GM06990 (cell line): ENCODE measurements around the gene C1QL2.

Experiments
- DNase-seq: peaks from one replicate; pipeline ENCODE4 v3.0.0-alpha.2; 2011; ENCODE audit not compliant: insufficient read length; ENCODE audit errors: extremely low read depth
- H3K27me3 ChIP-seq: replicated peaks from 2 replicates; pipeline ENCODE4 v1.6.0; 2011; ENCODE audit warnings: low read length; ENCODE audit not compliant: control insufficient read depth, insufficient read depth
- H3K36me3 ChIP-seq: 2 replicates; pipeline ENCODE4 v1.5.1; 2011; ENCODE audit warnings: low read length; ENCODE audit not compliant: control insufficient read depth, insufficient read depth
- H3K4me3 ChIP-seq: replicated peaks from 2 replicates; pipeline ENCODE4 v1.5.1; 2011; ENCODE audit warnings: low read depth, mild to moderate bottlenecking, control low read depth, low read length
- TF ChIP-seq, protein P1 (sequence below): IDR thresholded peaks from 2 replicates; pipeline ENCODE4 v1.5.1; 2011; ENCODE audit warnings: low read length, control low read depth, mild to moderate bottlenecking, inconsistent platforms; ENCODE audit not compliant: insufficient read depth, poor library complexity, severe bottlenecking

C1QL2 gene

DNA sequence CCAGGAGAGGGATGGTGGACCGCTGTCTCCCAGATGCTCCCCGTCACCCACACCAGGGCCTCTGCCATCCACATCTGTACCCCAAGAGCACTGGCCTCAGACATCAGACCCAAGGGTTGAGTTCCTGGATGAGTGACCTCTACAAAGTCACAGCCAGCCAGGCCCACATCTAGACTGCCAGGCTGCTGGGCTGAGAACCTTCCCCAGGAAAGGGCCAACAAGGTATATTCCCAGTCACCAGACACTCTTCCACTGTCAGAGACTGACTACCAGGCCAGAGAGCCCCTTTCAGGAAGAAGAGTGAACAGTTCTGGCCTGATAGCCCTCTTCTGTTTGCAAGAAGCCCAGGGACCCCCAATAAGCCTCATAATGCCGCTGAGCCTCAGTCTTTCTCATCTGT is 44.3 kb downstream of the C1QL2 start:
- Histone ChIP-seq H3K4me3 (no peak overlapping the region), H3K36me3 (no peaks in the 10 kb centered on the region)
- no peak for DNase-seq

DNA sequence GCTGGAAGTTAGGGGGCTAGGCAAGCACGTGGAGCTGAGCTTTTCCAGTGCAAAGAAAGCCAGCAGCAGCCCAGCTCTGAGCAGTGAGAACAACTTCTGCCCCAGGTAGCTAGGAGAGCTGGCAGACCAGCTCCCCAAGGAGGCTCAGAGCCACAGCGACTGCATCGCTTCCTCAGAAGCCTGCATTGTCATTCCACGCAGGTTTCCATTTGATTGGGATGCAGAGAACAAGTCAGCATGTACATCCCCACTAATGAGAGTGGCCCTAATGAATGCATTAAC is 45.1 kb downstream of the C1QL2 start:
- Histone ChIP-seq H3K4me3 (no peak overlapping the region), H3K27me3 (no peaks in the 10 kb centered on the region; the same call in 1 of the 2 replicates), H3K36me3 (no peaks in the 10 kb centered on the region)
- TF ChIP-seq, protein P1, sequence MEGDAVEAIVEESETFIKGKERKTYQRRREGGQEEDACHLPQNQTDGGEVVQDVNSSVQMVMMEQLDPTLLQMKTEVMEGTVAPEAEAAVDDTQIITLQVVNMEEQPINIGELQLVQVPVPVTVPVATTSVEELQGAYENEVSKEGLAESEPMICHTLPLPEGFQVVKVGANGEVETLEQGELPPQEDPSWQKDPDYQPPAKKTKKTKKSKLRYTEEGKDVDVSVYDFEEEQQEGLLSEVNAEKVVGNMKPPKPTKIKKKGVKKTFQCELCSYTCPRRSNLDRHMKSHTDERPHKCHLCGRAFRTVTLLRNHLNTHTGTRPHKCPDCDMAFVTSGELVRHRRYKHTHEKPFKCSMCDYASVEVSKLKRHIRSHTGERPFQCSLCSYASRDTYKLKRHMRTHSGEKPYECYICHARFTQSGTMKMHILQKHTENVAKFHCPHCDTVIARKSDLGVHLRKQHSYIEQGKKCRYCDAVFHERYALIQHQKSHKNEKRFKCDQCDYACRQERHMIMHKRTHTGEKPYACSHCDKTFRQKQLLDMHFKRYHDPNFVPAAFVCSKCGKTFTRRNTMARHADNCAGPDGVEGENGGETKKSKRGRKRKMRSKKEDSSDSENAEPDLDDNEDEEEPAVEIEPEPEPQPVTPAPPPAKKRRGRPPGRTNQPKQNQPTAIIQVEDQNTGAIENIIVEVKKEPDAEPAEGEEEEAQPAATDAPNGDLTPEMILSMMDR: no peak
- no peak for DNase-seq

More for the DNA sequence above, 44.3 kb downstream of the C1QL2 start:
- TF ChIP-seq, protein P1: no peak
- no peaks in the 10 kb centered on the region; the same call in 1 of the 2 replicates for H3K27me3 ChIP-seq

DNA sequence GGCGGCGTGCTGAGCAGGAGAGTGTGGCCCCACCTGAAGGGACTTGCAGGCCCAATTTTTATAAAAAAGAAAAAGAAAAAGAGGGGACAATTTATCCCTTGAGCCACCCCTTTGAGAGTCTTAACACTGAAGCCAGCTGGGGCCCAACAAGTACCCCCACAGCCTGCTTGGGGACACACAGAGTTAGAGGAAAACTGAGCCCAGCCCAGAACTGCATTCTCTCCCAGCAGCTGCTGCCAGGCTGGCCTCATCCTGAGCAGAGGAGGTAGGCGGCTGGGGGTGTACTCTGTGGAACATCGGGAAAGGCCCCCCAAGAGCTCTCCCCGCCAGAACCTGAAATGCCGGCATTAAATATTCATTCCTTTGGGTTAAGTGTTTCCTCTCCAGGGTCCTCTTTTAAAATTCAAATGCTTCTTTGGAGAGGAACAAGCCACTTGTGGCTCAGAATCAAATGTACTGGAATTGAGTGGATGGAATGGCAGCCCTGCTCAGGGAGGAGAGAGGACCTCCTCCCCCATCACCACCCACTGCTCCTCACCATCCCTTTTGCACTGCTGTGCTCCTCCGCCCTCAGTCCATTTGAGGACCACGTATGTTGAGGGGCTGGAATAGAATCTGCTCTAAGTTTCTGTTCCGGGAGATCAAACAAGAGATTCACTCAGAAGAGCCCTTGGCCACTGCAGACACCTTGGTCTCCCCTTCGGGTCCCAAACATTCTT is 45.6 kb downstream of the C1QL2 start:
- DNase-seq: no peak
- Histone ChIP-seq H3K36me3 (no peaks in the 10 kb centered on the region), H3K4me3 (no peak overlapping the region), H3K27me3 (no peaks in the 10 kb centered on the region; the same call in 1 of the 2 replicates)
- TF ChIP-seq, protein P1: no peak

DNA sequence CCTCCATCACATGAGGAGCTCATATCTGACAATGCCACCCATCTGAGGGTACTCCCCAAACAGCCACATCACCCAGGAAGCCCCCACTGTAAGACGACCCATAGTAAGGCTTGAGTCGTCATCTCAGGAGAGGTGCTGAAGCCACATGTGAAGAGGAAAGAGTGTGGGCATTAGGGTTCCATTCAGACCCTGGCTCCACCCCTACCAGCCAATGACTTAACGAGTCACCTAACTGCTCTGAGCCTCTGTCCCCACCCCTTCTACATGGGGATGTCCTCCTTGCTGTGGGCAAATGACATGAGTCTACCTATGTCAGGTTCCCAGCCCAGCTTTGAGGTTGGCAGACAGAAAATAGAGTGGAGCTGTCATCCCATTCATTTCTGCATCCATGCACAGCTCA is 46.3 kb downstream of the C1QL2 start:
- no peaks in the 10 kb centered on the region; the same call in 1 of the 2 replicates for H3K27me3 ChIP-seq
- no peaks in the 10 kb centered on the region for H3K36me3 ChIP-seq
- no peak for DNase-seq

DNA sequence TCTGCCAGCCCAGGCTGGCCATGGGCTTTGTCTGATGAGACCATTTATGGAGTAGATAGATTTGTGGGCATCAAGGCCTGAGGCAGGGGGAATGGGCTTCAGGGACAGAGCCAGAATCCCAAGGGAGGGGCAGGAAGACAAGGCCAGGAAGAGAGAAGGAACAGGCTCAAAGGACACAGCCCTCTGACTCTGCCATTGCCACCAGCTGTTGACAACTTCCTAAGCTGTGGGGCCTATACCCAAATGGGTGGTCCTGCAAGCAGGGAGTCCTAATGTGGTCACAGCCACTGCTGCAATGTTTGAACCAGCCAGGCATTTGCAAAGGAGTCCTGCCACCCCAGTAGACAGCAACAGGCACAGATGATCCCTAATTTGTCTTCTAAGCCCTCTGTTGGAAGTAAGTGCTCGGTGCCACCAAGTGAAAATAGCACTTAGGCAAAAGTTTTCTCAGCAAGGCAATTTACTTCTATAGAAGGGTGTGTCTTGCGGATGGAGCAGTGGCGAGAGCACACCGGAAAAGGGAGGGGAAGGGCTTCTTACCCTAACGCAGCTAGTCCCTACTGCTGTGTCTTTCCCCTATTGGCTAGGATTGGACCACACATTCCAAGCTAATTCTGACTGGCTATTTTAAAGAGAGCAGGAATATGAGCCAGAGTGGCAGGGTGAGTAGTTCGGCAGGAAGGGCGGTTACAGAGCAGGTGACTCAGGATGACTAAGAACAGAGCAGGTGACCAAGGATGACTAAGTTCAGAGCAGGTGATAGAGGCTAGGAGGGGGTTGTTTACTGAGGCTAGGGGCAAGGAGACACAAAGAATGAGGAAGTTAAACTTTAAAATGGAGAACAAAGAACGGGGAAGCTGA is 47.2 kb downstream of the C1QL2 start:
- TF ChIP-seq, protein P1: no peak
- H3K4me3 ChIP-seq: no peak overlapping the region
- H3K27me3 ChIP-seq: no peaks in the 10 kb centered on the region; the same call in 1 of the 2 replicates
- DNase-seq: no peak
- no peaks in the 10 kb centered on the region for H3K36me3 ChIP-seq

More for the DNA sequence above, 46.3 kb downstream of the C1QL2 start:
- TF ChIP-seq, protein P1: no peak
- no peak overlapping the region for H3K4me3 ChIP-seq
